NT2/D1 (cell line): ENCODE data around the gene ZNF862.

Experiments
- SUZ12 ChIP-seq: IDR thresholded peaks from 2 replicates; pipeline ENCODE4 v1.6.1; 2011; ENCODE audit not compliant: insufficient read length, insufficient read depth; ENCODE audit errors: extremely low read depth
- YY1 ChIP-seq: IDR thresholded peaks from 2 replicates; pipeline ENCODE4 v1.6.1; 2011; ENCODE audit not compliant: insufficient read length, insufficient read depth

DNA sequence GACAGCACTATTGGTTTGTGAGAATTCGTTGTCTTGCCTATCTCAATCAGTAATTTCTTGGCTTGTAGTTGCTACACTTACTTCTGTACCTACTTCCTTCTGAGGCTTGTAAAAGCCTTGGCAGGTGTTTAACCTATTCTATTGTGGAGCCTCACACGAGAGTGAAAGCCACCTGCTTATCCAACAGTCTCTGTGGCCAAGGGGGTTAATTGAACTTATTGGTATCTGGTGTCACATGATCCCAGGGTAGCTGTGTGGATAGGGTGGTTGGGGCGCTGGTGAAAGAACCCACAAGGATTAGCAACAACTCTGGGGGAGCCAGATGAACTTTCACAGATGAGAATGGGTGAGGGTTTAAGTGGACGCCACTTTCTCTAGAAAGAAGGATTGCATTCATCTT lies 21.7 kb downstream of the ZNF862 start:
- TF ChIP-seq SUZ12 (no peak), YY1 (no peak)
